IPS-18c (cell line): ENCODE data around the gene AVL9.
"Not testable (repeated sequence)": the region's sequence is repeated elsewhere in the genome, so short reads cannot be mapped to it uniquely, and the experiment has no call there.

Experiments used
- H3K4me3 ChIP-seq: 2 replicates; pipeline ENCODE4 v1.7.0; 2013; ENCODE audit warnings: low read depth, mild to moderate bottlenecking, low read length, moderate library complexity; ENCODE audit not compliant: insufficient read depth
- H3K9me3 ChIP-seq: one replicate; pipeline ENCODE4 v1.6.1; 2013; ENCODE audit warnings: mild to moderate bottlenecking, low read length, moderate library complexity; ENCODE audit not compliant: control insufficient read depth, insufficient read depth

AVL9 gene

DNA sequence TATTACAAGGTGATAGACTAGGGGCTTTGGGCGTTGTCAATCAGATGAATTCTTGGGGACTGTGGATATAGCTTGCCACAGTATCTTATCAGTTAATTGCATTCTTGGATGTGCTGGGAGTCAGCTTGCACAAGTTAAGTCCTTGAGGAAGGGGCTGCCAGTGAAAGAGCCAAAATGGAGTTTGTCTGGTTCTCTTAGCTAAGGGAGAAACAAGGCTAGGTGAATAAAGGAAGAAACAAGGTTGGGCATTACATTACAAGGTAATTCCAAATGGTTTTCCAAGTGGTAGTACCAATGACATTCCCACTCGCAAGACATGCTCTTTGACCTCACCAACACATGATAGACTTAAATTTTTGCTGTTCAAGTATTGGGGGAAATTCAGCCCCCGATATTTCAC, 108.2 kb downstream of the AVL9 start:
- H3K4me3 ChIP-seq: not testable (repeated sequence)
- peaks cover 11% of the 10 kb centered on the region for H3K9me3 ChIP-seq

DNA sequence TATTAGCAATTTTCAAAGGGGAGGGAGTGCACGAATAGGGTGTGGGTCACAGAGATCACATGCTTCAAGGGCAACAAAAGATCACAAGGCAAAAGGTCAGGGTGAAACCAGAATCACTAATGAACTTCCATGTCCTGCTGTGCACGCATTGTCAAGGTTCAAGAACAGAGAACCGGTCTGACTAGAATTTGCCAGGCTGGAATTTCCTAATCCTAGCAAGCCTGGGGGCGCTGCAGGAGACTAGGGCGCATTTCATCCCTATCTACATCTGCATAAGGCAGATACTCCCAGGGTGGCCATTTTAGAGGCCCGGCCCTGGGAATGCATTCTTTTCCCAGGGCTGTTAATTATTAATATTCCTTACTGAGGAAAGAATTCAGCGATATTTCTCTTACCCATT, 108.8 kb downstream of the AVL9 start:
- H3K4me3 ChIP-seq: not testable (repeated sequence)
- peaks cover 11% of the 10 kb centered on the region for H3K9me3 ChIP-seq

DNA sequence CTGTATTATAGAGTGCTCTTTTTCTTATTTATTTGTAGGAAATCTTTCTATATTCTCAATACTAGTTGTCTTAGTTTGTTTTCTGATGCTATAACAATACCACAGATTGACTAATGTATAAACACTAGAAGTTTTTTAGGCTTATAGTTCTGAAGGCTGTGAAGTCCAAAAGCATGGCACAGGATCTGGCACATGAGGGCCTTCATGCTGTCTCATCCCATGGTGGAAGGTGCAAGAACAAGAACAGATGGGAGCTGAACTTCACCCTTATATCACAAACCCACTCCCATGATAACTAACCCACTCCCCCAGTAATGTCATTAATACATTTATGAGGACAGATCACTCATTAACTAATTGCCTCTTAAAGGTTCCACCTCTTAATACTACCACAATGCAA, 109.7 kb downstream of the AVL9 start:
- H3K9me3 ChIP-seq: peaks cover 11% of the 10 kb centered on the region
- no peak overlapping the region for H3K4me3 ChIP-seq

DNA sequence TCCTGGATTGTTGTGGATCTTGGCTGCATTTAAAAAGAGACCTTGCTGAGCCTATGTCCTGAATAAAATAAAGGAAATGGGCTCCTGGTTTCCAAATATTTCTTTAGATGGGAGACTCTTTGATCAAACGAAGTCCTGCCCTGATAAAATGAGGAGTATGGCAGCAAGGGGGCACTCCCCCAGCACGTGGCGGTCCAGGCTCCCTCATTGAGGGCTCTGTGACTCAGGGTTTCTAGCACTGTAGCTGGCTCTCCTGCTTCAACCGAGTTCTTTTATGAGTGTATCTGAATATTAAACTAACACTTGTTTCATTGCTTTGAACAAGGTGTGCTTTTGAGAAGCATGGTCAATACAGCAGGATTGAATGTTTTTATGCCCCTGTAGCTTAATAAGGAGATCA, 114.2 kb downstream of the AVL9 start:
- H3K4me3 ChIP-seq: no peak overlapping the region
- H3K9me3 ChIP-seq: peaks cover 9% of the 10 kb centered on the region

DNA sequence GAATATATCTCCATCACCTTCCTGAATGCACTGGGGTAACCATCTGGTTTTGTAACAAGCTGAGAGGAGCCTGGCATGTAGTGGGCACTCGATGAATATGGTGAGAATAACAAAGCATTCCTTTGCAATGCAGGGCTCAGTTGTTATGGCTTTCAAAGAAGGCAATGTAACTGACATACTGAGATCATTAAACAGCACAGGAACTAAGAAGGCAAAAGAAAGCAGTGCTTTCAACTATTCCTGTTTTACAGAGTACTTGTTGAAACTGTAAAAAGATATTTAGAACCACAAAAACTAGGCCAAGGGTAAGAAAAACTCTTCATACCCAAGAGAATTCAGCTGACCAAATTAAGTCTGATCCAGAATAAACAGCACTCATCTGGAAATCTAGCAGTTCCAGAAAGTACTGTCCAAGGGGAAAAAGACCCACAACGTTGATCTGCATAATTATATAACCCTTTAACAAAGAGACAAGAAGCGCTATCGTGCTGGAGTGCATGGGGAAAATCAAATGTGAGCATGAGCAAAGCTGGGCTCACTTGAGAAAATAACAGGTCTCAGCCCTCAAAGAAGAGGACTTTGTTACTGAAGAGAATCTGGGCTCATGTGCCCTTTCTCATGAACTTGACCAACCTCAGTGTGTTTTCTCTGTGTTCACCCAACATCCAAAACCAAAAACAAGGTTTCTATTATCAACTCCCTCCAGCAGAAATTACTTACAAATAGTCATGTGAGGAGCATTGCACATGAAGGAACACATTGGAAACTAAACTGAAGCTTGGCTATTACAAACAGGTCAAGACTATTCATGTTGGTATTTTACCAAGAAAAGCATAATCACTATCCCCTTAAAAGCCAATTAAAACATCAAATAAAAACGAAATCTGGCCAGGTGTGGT, 116.2 kb downstream of the AVL9 start:
- H3K4me3 ChIP-seq: no peak overlapping the region

DNA sequence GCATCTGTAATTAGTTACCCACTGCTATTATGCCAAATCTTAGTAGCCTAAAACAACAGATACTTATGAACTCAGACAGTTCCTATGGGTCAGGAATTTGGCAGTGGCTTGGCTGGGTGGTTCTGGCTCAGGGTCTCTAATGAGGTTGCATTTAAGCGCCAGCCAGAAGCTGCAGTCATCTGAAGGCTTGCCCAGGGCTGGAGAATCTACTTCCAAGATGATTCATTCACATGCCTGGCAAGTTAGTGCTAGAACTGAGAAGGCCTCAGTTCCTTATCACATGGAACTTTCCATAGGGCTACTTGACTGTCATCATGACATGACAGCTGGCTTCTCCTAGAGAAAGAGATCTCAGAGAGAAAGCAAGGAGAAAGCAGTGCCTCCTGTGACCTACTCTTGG, 121.3 kb downstream of the AVL9 start:
- no peaks in the 10 kb centered on the region for H3K9me3 ChIP-seq
- no peak overlapping the region for H3K4me3 ChIP-seq

More for the DNA sequence above, 116.2 kb downstream of the AVL9 start:
- H3K9me3 ChIP-seq: peaks cover 2% of the 10 kb centered on the region

DNA sequence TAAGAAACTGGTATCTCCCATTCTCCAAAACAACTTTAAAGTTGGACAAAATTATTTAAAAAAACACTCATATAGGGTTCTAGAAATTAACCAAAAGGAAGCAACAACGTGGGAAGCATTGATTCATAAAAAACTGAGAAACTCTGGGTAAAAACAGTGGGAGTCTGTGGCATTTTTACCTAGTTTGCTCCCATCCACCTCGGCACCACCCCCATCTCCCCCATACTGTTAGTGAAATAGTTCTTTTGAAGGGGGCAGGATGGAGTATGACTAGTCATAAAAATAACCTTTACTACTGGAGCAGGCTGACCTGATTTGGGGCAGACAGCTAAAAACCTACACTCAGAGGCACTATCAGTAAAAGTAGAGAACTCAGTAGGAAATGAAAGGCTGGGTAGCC, 123.2 kb downstream of the AVL9 start:
- H3K4me3 ChIP-seq: no peak overlapping the region
- H3K9me3 ChIP-seq: no peaks in the 10 kb centered on the region

DNA sequence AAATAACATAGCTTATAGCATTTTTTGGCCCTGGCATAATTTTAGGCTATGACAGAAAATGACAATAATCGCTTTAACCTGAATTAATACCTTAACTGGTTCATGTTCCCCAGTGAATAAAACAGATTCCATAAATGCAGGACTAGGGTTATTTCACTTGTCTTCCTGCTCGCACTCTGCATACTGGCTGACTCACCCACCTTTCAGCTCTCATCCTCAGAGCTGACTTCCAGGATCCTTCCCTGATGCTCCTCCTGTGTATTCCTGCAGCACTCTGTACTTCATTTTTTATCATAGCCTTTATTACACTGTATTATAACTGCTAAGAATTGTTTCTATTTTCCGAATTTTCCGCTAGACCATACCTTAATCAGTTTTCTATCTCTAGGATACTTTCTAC, 123.7 kb downstream of the AVL9 start:
- H3K4me3 ChIP-seq: no peak overlapping the region
- H3K9me3 ChIP-seq: no peaks in the 10 kb centered on the region

DNA sequence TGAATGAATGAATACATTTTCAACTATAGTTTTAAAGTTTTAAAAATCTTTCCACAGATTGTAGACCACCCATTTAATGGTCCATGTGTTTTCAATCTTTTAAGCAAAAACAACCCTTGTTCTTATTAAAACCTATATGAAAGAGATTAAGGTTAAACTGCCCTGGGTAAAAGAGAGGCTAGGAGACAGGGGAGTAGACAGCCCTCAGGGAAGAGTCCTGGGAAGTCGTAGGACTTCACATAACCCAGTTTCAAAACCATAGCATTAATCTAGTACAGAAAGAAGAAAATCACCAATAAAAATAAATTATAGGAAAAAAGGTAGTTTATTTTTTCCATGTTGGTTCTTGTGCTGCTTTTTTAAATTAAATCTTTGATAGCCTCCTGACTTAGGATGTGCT, 124.1 kb downstream of the AVL9 start:
- H3K9me3 ChIP-seq, H3K4me3 ChIP-seq: not testable (repeated sequence)

DNA sequence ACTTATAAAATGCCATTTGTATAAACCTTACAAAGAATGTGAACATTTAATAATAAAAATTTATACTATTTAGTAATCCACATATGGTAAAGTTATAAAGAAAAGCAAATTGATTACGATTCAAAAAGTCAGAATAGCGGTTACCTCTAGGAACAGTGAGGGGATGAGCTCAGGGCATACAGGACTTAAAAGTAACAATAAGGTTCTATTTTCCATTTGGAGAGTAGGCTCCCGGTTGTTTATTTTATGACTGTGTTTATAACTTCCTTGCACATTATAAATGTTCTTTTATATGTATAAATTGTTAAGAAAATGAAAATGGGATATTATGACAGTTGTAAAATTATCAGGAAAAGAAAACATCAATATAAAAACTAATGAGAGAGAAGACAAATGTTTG, 135.7 kb downstream of the AVL9 start:
- no peak overlapping the region for H3K4me3 ChIP-seq
- H3K9me3 ChIP-seq: no peaks in the 10 kb centered on the region

DNA sequence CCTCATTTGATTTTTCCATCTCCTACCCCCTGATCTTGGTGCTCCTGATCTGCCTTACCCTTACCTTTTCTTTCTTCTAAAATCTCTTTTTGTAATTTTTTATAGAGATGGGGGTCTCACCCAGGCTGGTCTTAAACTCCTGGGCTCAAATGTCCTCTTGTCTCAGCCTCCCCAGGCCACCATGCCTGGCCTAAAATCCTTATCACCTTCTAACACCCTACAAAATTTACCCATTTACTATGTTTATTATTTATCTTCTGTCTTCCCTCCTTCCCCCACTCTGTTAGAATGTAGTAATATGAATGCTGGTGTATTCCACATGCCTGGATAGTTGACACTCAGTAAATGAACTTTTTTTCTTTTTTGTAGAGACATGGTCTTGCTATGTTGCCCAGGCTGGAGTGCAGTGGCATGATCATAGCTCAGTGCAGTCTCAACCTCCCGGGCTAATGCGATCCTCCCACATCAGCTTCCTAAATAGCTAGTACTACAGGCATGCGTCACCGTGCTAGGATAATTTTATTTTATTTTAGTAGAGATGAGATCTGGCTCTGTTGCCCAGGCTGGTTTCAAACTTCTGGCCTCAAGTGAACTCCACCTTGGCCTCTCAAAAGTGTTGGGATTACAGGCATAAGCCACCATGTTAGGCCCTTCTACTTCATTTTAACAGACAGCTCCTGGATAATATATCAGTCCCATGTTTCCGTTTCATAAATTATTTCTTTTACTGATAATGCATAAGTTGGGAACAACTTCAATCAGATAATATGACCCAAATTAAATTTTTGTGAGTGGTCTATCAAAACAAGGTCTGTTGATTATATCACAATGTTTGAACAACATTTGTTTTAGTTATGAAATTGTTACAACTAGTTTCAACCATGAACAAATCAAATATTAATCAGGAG, 136.6 kb downstream of the AVL9 start:
- not testable (repeated sequence) for H3K9me3 ChIP-seq

DNA sequence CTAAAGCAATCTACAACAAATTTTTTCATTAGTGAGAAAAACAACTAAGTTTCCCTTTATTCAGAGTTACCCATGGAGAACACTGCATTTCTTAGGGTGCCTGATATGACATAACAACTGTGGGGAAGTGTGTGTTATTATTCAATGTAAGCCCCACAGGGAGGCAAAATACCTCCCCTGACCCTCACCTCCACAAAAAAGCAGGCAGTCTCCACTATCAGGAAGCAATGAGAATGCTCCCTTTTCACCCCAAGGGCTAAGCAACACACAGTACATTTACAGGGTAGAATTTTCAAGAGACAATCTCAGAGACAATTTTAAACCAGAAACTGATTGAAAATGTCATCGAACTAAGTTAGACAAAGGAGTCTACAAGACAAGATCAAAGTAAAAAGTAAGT, 138.2 kb downstream of the AVL9 start:
- not testable (repeated sequence) for H3K9me3 ChIP-seq, H3K4me3 ChIP-seq

More for the DNA sequence above, 136.6 kb downstream of the AVL9 start:
- H3K4me3 ChIP-seq: not testable (repeated sequence)

DNA sequence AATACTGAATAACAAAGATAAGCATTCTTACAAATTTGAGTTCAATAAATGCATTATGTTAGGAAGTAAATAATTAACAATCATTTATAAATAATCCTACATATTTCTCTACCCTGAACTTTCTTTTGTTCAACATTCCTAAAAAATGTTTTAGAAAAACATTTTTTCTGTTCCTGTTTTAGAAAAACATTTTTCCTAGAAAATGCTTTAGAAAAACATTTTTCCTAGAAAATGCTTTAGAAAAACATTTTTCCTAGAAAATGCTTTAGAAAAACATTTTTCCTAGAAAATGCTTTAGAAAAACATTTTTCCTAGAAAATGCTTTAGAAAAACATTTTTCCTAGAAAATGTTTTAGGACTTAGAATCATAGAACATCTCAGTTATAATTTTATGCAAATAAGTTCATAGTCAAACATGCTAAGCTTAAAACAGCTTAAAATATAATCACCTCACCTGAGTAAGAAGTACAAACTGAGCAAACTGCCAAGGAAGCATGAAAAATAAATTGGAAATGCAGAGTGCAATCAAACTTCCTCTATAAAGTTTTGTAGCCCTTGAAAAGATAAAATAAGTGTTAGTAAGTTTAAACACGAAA, 139.6 kb downstream of the AVL9 start:
- H3K9me3 ChIP-seq, H3K4me3 ChIP-seq: not testable (repeated sequence)

DNA sequence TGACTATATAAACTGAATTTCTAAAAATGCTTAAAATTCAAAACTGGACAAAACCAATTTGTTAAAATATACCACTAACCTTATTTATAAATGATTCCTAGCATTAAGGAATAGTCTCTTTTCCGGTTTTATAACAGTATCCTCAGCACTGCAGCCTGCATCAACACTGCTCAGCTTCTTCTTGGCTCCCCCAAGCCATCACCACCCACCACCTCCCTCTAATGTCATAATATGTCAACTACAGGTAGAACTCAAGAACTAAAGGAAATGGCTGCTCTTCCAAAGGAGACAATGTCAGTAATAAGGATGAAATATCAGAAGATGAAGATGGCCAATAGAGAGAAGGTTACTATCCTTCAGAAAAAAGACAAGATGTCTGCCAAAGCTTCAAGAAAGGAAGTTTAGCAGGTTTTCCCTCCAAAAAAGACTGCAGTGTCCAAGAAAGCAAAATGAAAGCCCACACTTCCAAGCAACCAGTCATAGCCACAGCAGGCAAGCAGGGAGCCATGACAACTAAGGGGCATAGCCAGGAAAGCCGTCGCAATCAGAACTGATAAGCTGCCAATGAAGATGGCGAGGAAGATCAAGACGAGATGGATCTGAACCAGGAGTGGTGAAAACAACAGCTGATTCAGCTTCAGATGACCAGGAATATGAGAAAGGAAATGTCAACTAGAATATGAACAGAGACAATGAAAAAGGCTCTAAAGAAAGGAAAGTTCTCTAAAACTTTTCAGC, 141.6 kb downstream of the AVL9 start:
- H3K4me3 ChIP-seq, H3K9me3 ChIP-seq: not testable (repeated sequence)

DNA sequence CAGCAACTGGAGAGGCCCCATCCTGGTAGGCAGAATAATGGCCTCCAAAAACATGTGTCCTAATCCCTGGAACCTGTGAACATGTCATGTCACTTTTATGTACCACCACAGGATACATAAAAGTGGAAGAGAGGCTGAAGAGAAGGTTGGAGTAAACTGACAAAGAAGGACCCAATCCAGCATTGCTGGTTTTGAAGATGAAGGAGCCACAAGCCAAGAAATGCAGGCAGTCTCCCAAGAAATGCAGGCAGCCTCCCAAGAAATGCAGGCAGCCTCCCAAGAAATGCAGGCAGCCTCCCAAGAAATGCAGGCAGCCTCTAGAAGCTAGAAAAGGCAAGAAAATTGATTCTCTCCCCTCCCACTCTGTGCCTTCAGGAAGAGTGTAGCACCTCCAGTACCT, 142.3 kb downstream of the AVL9 start:
- H3K9me3 ChIP-seq, H3K4me3 ChIP-seq: not testable (repeated sequence)
